Transverse colon (tissue), 4 donors: ENCODE data around the gene RAB3A. TPM values are rescaled to one million over a fixed set of nuclear protein-coding genes. Genes with fewer than 3 reads are reported as not detected.

Experiments used
- DNase-seq: peaks from one replicate; pipeline ENCODE4 v3.0.0-alpha.2; 2019
- H3K27ac ChIP-seq, 4 donors: fragments of 200-600 bp; sonication (generic); 2 replicates each; pipeline ENCODE4 v1.5.1; 2016 to 2018; ENCODE audit warnings: inconsistent platforms in 4 of 4
- H3K27me3 ChIP-seq: fragments of 200-600 bp; sonication (generic); 2 replicates; pipeline ENCODE4 v1.5.1; 2017; ENCODE audit warnings: inconsistent platforms
- H3K36me3 ChIP-seq, 4 donors: fragments of 200-600 bp; sonication (generic); 2 replicates each; pipeline ENCODE4 v1.5.1; 2017 to 2019; ENCODE audit warnings: inconsistent platforms in 4 of 4
- H3K4me1 ChIP-seq, 4 donors: fragments of 200-600 bp; sonication (generic); 2 replicates each; pipeline ENCODE4 v1.5.1; 2017 to 2020; ENCODE audit warnings: inconsistent platforms in 4 of 4
- H3K4me3 ChIP-seq, 4 donors: fragments of 200-600 bp; sonication (generic); 1 replicate in 1 of 4; 2 replicates in 3 of 4; pipeline versions ENCODE4 v1.5.1 to v1.6.1; 2017 to 2019; ENCODE audit warnings: inconsistent platforms in 4 of 4
- H3K9me3 ChIP-seq, 2 donors: fragments of 200-600 bp; sonication (generic); 2 replicates each; pipeline ENCODE4 v1.5.1; 2017 to 2019; ENCODE audit warnings: inconsistent platforms in 2 of 2
- CTCF ChIP-seq, 5 experiments: fragments of 200-600 bp in 3 of 5; fragments of 450-650 bp in 2 of 5; sonication (generic) in 3 of 5; IDR thresholded peaks; 1 replicate in 2 of 5; 2 replicates in 3 of 5; pipeline ENCODE4 v1.5.1; 2016 to 2017; ENCODE audit warnings: antibody characterized with exemption in 5 of 5, inconsistent platforms in 3 of 5, mild to moderate bottlenecking in 2 of 5, moderate library complexity in 1 of 5
- EP300 ChIP-seq: sonication (generic); formaldehyde crosslinking; IDR thresholded peaks from one replicate; pipeline ENCODE4 v1.6.1; 2017; ENCODE audit warnings: antibody characterized with exemption, low read depth
- POLR2A ChIP-seq: fragments of 450-650 bp; IDR thresholded peaks from one replicate; pipeline ENCODE4 v1.6.1; 2016; ENCODE audit warnings: antibody characterized with exemption, mild to moderate bottlenecking, moderate library complexity
- POLR2AphosphoS5 ChIP-seq, 3 donors: sonication (generic); formaldehyde crosslinking; IDR thresholded peaks; one replicate each; pipeline ENCODE4 v1.6.1; 2016; ENCODE audit warnings: antibody characterized with exemption in 3 of 3
- WGBS, 2 donors: methylation state at CpG; one replicate each; pipeline ENCODE4 v1.1.5; 2018; ENCODE audit warnings: low coverage in 1 of 2; 5-methylcytosine and 5-hydroxymethylcytosine counted together
- in situ Hi-C, 4 donors: fragments of 200-750 bp; cut with MboI; loops; one replicate each; pipeline versions ENCODE4 v1.15.0 to v1.15.1; 2017; ENCODE audit warnings: low sequenced_read_pairs in 3 of 4, low pct_ligation_motif_present in 1 of 4, low pct_unique_long_range_greater_than_20kb in 1 of 4
- intact Hi-C: fragments of 100-400 bp; cut with DNase I; formaldehyde crosslinking; loops from one replicate; pipeline ENCODE4 v1.15.1; 2023; ENCODE audit warnings: low total_unique reads
- total RNA-seq, 4 donors: library from RNA; depleted of rRNA; stranded (reverse); fragments of >200 nt; gene quantifications; one replicate each; pipeline ENCODE4 v1.1.0, GENCODE V29; 2016

The RAB3A gene
- total RNA-seq, 4 donors from 2014 or later = 2.2 to 8.6 (median 3.8) TPM; not detected in 1

- intact Hi-C loops = no loop called here
- peak; percentile 94 for DNase-seq
- Histone ChIP-seq H3K4me3 (no peak overlapping the region), H3K27ac (peak overlapping the region; percentile 54 to 86 (median 80)), H3K36me3 (no peaks in the 10 kb centered on the region), H3K27me3 (no peaks in the 10 kb centered on the region), H3K9me3 (no peaks in the 10 kb centered on the region), H3K4me1 (peaks cover 47 to 59% (median 56%) of the 10 kb centered on the region in 4 donors)
- in situ Hi-C loops = no loop called here
- WGBS, 2 donors = 37% methylated on average over 21 of the region's 22 CpGs; no CpG with 5 or more reads in 1 of the 2 donors
- TF ChIP-seq CTCF (IDR thresholded peaks at IDR 0.05) (no peak), POLR2AphosphoS5 (IDR thresholded peaks at IDR 0.05) (peak; percentile 41 to 75 (median 55)), POLR2A (no peak), EP300 (no peak)
These were observed 46.9 kb downstream of the RAB3A start for GRCh38 chr19:18156841-18157464.

GRCh38 chr19:18156268-18156667 is 47.6 kb downstream of the RAB3A start:
- H3K4me3 ChIP-seq = no peak overlapping the region
- in situ Hi-C loops = no loop called here
- no peak for DNase-seq

GRCh38 chr19:18155095-18156087 is 48.5 kb downstream of the RAB3A start:
- no peaks in the 10 kb centered on the region for H3K36me3 ChIP-seq
- H3K27me3 ChIP-seq = no peaks in the 10 kb centered on the region
- DNase-seq = peak; percentile 59
- intact Hi-C loops (no loop called here), in situ Hi-C loops (no loop called here)
- H3K4me1 ChIP-seq = peaks cover 42 to 52% (median 50%) of the 10 kb centered on the region in 4 donors
- TF ChIP-seq CTCF (IDR thresholded peaks at IDR 0.05) = no peak
- no peak for TF ChIP-seq EP300
- no peak for TF ChIP-seq POLR2A
- no peak for TF ChIP-seq POLR2AphosphoS5 (IDR thresholded peaks at IDR 0.05)
- peak overlapping the region; percentile 46 to 86 (median 80) for H3K27ac ChIP-seq
- no peaks in the 10 kb centered on the region for H3K9me3 ChIP-seq
- H3K4me3 ChIP-seq = no peak overlapping the region
- WGBS, 2 donors = 89% methylated on average over 43 of the region's 43 CpGs; no CpG with 5 or more reads in 1 of the 2 donors

More at GRCh38 chr19:18156268-18156667, 47.6 kb downstream of the RAB3A start:
- peak overlapping the region; percentile 54 to 86 (median 80) for H3K27ac ChIP-seq
- peaks cover 48 to 59% (median 57%) of the 10 kb centered on the region in 4 donors for H3K4me1 ChIP-seq
- WGBS, 2 donors = 85 to 93% methylated on average over 5 to 6 of the region's 6 CpGs
- TF ChIP-seq CTCF (IDR thresholded peaks at IDR 0.05) (peak in 1 of 5 experiments; percentile 11), EP300 (no peak)
- intact Hi-C loops = no loop called here
- H3K27me3 ChIP-seq = no peaks in the 10 kb centered on the region
- no peaks in the 10 kb centered on the region for H3K9me3 ChIP-seq
- no peaks in the 10 kb centered on the region for H3K36me3 ChIP-seq

- in situ Hi-C loops = no loop called here
- WGBS, 2 donors = 2% methylated on average over 31 of the region's 38 CpGs; no CpG with 5 or more reads in 1 of the 2 donors
These were observed 50.2 kb downstream of the RAB3A start for GRCh38 chr19:18153556-18154134.

More at GRCh38 chr19:18153556-18154134, 50.2 kb downstream of the RAB3A start:
- intact Hi-C loops = no loop called here
- Histone ChIP-seq H3K27ac (peak overlapping the region; percentile 94 to 99 (median 97)), H3K27me3 (no peaks in the 10 kb centered on the region), H3K9me3 (no peaks in the 10 kb centered on the region), H3K36me3 (no peaks in the 10 kb centered on the region), H3K4me3 (peak overlapping the region; percentile 59 to 89 (median 86)), H3K4me1 (peaks cover 42 to 51% (median 49%) of the 10 kb centered on the region in 4 donors)
- TF ChIP-seq POLR2A (no peak), CTCF (IDR thresholded peaks at IDR 0.05) (no peak), EP300 (no peak), POLR2AphosphoS5 (IDR thresholded peaks at IDR 0.05) (no peak)
- peak; percentile 48 for DNase-seq
